CD14-positive monocyte (primary cell): Measurements from ENCODE around the gene SLC35B1. TPM values are rescaled to one million over a fixed set of nuclear protein-coding genes. Genes with fewer than 3 reads are reported as not detected.
A peak's percentile ranks its signal among the peaks of the same experiment; 100 is the strongest.

ENCODE experiments used
- DNase-seq, 3 donors: peaks; one replicate each; pipeline ENCODE4 v3.0.0-alpha.2; 2011 to 2022
- H2AFZ ChIP-seq: 2 replicates; pipeline ENCODE4 v1.6.0; 2012; ENCODE audit warnings: mild to moderate bottlenecking, low read depth, low read length, inconsistent platforms; ENCODE audit not compliant: insufficient read depth, poor library complexity, severe bottlenecking
- H3K27ac ChIP-seq, 2 donors: 1 replicate in 1 of 2; 2 replicates in 1 of 2; pipeline ENCODE4 v1.5.1; 2012 to 2013; ENCODE audit warnings: low read length in 2 of 2, control low read depth in 1 of 2, inconsistent platforms in 1 of 2, low read depth in 1 of 2, mild to moderate bottlenecking in 1 of 2
- H3K27me3 ChIP-seq, 2 donors: one replicate each; pipeline versions ENCODE4 v1.6.0 to v1.6.1; 2011 to 2013; ENCODE audit warnings: low read length in 2 of 2; ENCODE audit not compliant: control insufficient read depth in 2 of 2, insufficient read depth in 2 of 2
- H3K36me3 ChIP-seq, 2 donors: replicated peaks in 1 of 2; 1 replicate in 1 of 2; 2 replicates in 1 of 2; pipeline versions ENCODE4 v1.5.1 to v1.6.1; 2012 to 2013; ENCODE audit warnings: low read length in 2 of 2, control low read depth in 1 of 2, inconsistent platforms in 1 of 2, mild to moderate bottlenecking in 1 of 2; ENCODE audit not compliant: insufficient read depth in 2 of 2, control insufficient read depth in 1 of 2
- H3K4me1 ChIP-seq, 2 donors: 1 replicate in 1 of 2; 2 replicates in 1 of 2; pipeline versions ENCODE4 v1.5.1 to v1.6.1; 2012 to 2013; ENCODE audit warnings: low read length in 2 of 2, control low read depth in 1 of 2, inconsistent platforms in 1 of 2, mild to moderate bottlenecking in 1 of 2, moderate library complexity in 1 of 2; ENCODE audit not compliant: insufficient read depth in 2 of 2, control insufficient read depth in 1 of 2
- H3K4me2 ChIP-seq: replicated peaks from 2 replicates; pipeline ENCODE3; 2012; ENCODE audit warnings: low read length, moderate library complexity, mild to moderate bottlenecking; ENCODE audit not compliant: poor library complexity, severe bottlenecking; ENCODE audit errors: extremely low read depth
- H3K4me3 ChIP-seq, 3 experiments: fragments of 200-600 bp in 1 of 3; sonication (generic) in 1 of 3; replicated peaks in 1 of 3; 1 replicate in 2 of 3; 2 replicates in 1 of 3; pipeline ENCODE4 v1.5.1; 2011 to 2013; ENCODE audit warnings: low read length in 3 of 3, mild to moderate bottlenecking in 3 of 3, control low read depth in 2 of 3, low read depth in 2 of 3, inconsistent platforms in 1 of 3, moderate library complexity in 1 of 3
- H3K79me2 ChIP-seq: 2 replicates; pipeline ENCODE4 v1.6.0; 2012; ENCODE audit warnings: mild to moderate bottlenecking, control low read depth, inconsistent platforms, low read length, moderate library complexity; ENCODE audit not compliant: insufficient read depth
- H3K9ac ChIP-seq: 2 replicates; pipeline ENCODE4 v1.6.0; 2017; ENCODE audit warnings: low read length, mild to moderate bottlenecking; ENCODE audit not compliant: insufficient read depth, poor library complexity, severe bottlenecking
- H3K9me3 ChIP-seq, 2 donors: replicated peaks in 1 of 2; 1 replicate in 1 of 2; 2 replicates in 1 of 2; pipeline versions ENCODE4 v1.5.1 to v1.6.1; 2012 to 2013; ENCODE audit warnings: low read length in 2 of 2, control low read depth in 1 of 2; ENCODE audit not compliant: control insufficient read depth in 1 of 2, insufficient read depth in 1 of 2
- H4K20me1 ChIP-seq: 2 replicates; pipeline ENCODE4 v1.6.0; 2012; ENCODE audit warnings: mild to moderate bottlenecking, low read length, control low read depth, moderate library complexity; ENCODE audit not compliant: insufficient read depth
- H3K27ac Mint-ChIP-seq, 7 donors: one replicate each; pipeline ENCODE4 v1.8.0; 2020; ENCODE audit warnings: mild to moderate bottlenecking in 7 of 7, mixed read lengths in 7 of 7, moderate library complexity in 6 of 7, inconsistent platforms in 2 of 7
- H3K27me3 Mint-ChIP-seq, 3 donors: one replicate each; pipeline ENCODE4 v1.8.0; 2021 to 2022; ENCODE audit warnings: low read depth in 3 of 3, mild to moderate bottlenecking in 3 of 3, mixed read lengths in 3 of 3, moderate library complexity in 3 of 3, inconsistent platforms in 1 of 3
- H3K36me3 Mint-ChIP-seq, 2 donors: one replicate each; pipeline ENCODE4 v1.8.0; 2020; ENCODE audit warnings: mixed read lengths in 2 of 2, inconsistent platforms in 1 of 2, mild to moderate bottlenecking in 1 of 2
- H3K4me1 Mint-ChIP-seq: one replicate; pipeline ENCODE4 v1.8.0; 2020; ENCODE audit warnings: mild to moderate bottlenecking, mixed read lengths
- H3K4me3 Mint-ChIP-seq, 2 donors: one replicate each; pipeline ENCODE4 v1.8.0; 2020; ENCODE audit warnings: mild to moderate bottlenecking in 2 of 2, mixed read lengths in 2 of 2, moderate library complexity in 1 of 2
- H3K9me3 Mint-ChIP-seq, 7 donors: one replicate each; pipeline ENCODE4 v1.8.0; 2020 to 2022; ENCODE audit warnings: mixed read lengths in 7 of 7, mild to moderate bottlenecking in 6 of 7, moderate library complexity in 6 of 7, inconsistent platforms in 2 of 7
- CTCF ChIP-seq: fragments of 200-600 bp; IDR thresholded peaks from one replicate; pipeline ENCODE4 v1.8.0; 2022; ENCODE audit warnings: antibody characterized with exemption, mild to moderate bottlenecking
- WGBS: methylation state at CpG from one replicate; pipeline ENCODE4 v1.1.5; 2013; ENCODE audit warnings: missing lambda C conversion rate; ENCODE audit not compliant: insufficient coverage; 5-methylcytosine and 5-hydroxymethylcytosine counted together
- intact Hi-C, 2 donors: fragments of 100-400 bp; cut with micrococcal nuclease; formaldehyde crosslinking; loops; one replicate each; pipeline versions ENCODE4 v1.15.0 to v1.15.1; 2023
- polyA plus RNA-seq, 3 donors: library from polyadenylated mRNA; depleted of rRNA in 1 of 3; unstranded in 2 of 3; stranded (reverse) in 1 of 3; fragments of 300-500 nt in 2 of 3; fragments of >200 nt in 1 of 3; fragmentation: Illumina TruSeq in 2 of 3; gene quantifications; 1 replicate in 2 of 3; 2 replicates in 1 of 3; pipeline ENCODE4 v1.2.3, GENCODE V29; 2012 to 2021

SLC35B1 gene
- polyA plus RNA-seq, 3 donors = 56.0 to 61.0 (median 58.8) TPM

GRCh38 chr17:49670641-49671040 lies 37.1 kb downstream of the SLC35B1 start:
- Histone ChIP-seq H3K36me3 (peaks cover 8 to 29% of the 10 kb centered on the region in 2 donors), H3K4me1 (peaks cover 13 to 22% of the 10 kb centered on the region in 2 donors), H3K27ac (peak overlapping the region in 1 of 2 donors; percentile 40), H3K9me3 (no peaks in the 10 kb centered on the region), H3K27me3 (no peaks in the 10 kb centered on the region), H4K20me1 (peaks cover 86% of the 10 kb centered on the region), H3K4me3 (no peak overlapping the region), H3K79me2 (peaks cover 100% of the 10 kb centered on the region), H3K9ac (no peak overlapping the region), H3K4me2 (no peak overlapping the region), H2AFZ (no peak overlapping the region)
- H3K9me3 Mint-ChIP-seq = no peaks in the 10 kb centered on the region
- H3K27ac Mint-ChIP-seq = peak overlapping the region in 4 of 7 donors; percentile 18 to 56 (median 42)
- no peak for DNase-seq
- H3K4me3 Mint-ChIP-seq = no peak overlapping the region
- no peaks in the 10 kb centered on the region for H3K27me3 Mint-ChIP-seq
- intact Hi-C loops = no loop called here
- WGBS = no CpG with 5 or more reads among the region's 4 CpGs
- no peak for TF ChIP-seq CTCF
- peaks cover 37% of the 10 kb centered on the region for H3K4me1 Mint-ChIP-seq
- peaks cover 12 to 33% of the 10 kb centered on the region in 2 donors for H3K36me3 Mint-ChIP-seq

GRCh38 chr17:49670002-49670401 lies 37.8 kb downstream of the SLC35B1 start:
- Mint-ChIP-seq H3K4me3 (no peak overlapping the region), H3K4me1 (peaks cover 31% of the 10 kb centered on the region), H3K27ac (peak overlapping the region in 1 of 7 donors; percentile 26), H3K36me3 (peaks cover 8 to 29% of the 10 kb centered on the region in 2 donors), H3K27me3 (no peaks in the 10 kb centered on the region), H3K9me3 (no peaks in the 10 kb centered on the region)
- H3K27ac ChIP-seq = no peak overlapping the region
- no peak for TF ChIP-seq CTCF
- peaks cover 87% of the 10 kb centered on the region for H4K20me1 ChIP-seq
- peaks cover 99% of the 10 kb centered on the region for H3K79me2 ChIP-seq
- peaks cover 8 to 25% of the 10 kb centered on the region in 2 donors for H3K36me3 ChIP-seq
- whole genome bisulfite sequencing = no CpG with 5 or more reads among the region's 1 CpG
- H3K4me2 ChIP-seq = no peak overlapping the region
- no peak overlapping the region for H3K9ac ChIP-seq
- DNase-seq = no peak
- peaks cover 9 to 19% of the 10 kb centered on the region in 2 donors for H3K4me1 ChIP-seq
- H3K9me3 ChIP-seq = no peaks in the 10 kb centered on the region
- intact Hi-C loops = no loop called here
- H2AFZ ChIP-seq = no peak overlapping the region
- no peak overlapping the region for H3K4me3 ChIP-seq
- H3K27me3 ChIP-seq = no peaks in the 10 kb centered on the region
